Measurements from ENCODE around the gene KIF4A.

KIF4A gene

GRCh38 chrX:70427365-70427764, 137.5 kb downstream of the KIF4A start:
- TF ChIP-seq REST (IDR thresholded peaks at IDR 0.05; ENCODE audit: insufficient replicate concordance, low read depth), result no peak
- no peak for TF ChIP-seq SPI1 (IDR thresholded peaks at IDR 0.05; ENCODE audit: borderline replicate concordance, low read depth)
- TF ChIP-seq GABPA (IDR thresholded peaks at IDR 0.05; ENCODE audit: low read depth), result no peak
- TF ChIP-seq CTCF (IDR thresholded peaks at IDR 0.05; ENCODE audit: insufficient read depth, low read length), result no peak
- TF ChIP-seq POLR2AphosphoS5 (IDR thresholded peaks at IDR 0.05; ENCODE audit: low read depth), result no peak
- Histone ChIP-seq H3K4me3 (replicated peaks; ENCODE audit: insufficient read depth, low read length) (no peak overlapping the region), H3K27ac (replicated peaks) (no peak overlapping the region)

GRCh38 chrX:70429759-70430158, 139.9 kb downstream of the KIF4A start:
- no peak for DNase-seq (ENCODE audit: low read depth in 1 of 2, low spot score in 1 of 2)
- Histone ChIP-seq H3K27me3 (ENCODE audit: insufficient read depth, poor library complexity, severe bottlenecking) (no peaks in the 10 kb centered on the region), H3K4me3 (replicated peaks; ENCODE audit: insufficient read depth, low read length) (no peak overlapping the region), H3K27ac (replicated peaks) (no peak overlapping the region)
- no peak for TF ChIP-seq SPI1 (IDR thresholded peaks at IDR 0.05; ENCODE audit: borderline replicate concordance, low read depth)
- TF ChIP-seq CTCF (IDR thresholded peaks at IDR 0.05; ENCODE audit: insufficient read depth, low read length), result no peak
- TF ChIP-seq GABPA (IDR thresholded peaks at IDR 0.05; ENCODE audit: low read depth), result no peak
- no peak for TF ChIP-seq POLR2AphosphoS5 (IDR thresholded peaks at IDR 0.05; ENCODE audit: low read depth)
- TF ChIP-seq REST (IDR thresholded peaks at IDR 0.05; ENCODE audit: insufficient replicate concordance, low read depth), result no peak

More at GRCh38 chrX:70427365-70427764, 137.5 kb downstream of the KIF4A start:
- DNase-seq (ENCODE audit: low read depth in 1 of 2, low spot score in 1 of 2), result no peak
- H3K27me3 ChIP-seq (ENCODE audit: insufficient read depth, poor library complexity, severe bottlenecking), result no peaks in the 10 kb centered on the region

- DNase-seq (ENCODE audit: low read depth in 1 of 2, low spot score in 1 of 2), result no peak
- TF ChIP-seq POLR2AphosphoS5 (IDR thresholded peaks at IDR 0.05; ENCODE audit: low read depth) (no peak), REST (IDR thresholded peaks at IDR 0.05; ENCODE audit: insufficient replicate concordance, low read depth) (no peak), SPI1 (IDR thresholded peaks at IDR 0.05; ENCODE audit: borderline replicate concordance, low read depth) (no peak), GABPA (IDR thresholded peaks at IDR 0.05; ENCODE audit: low read depth) (no peak), CTCF (IDR thresholded peaks at IDR 0.05; ENCODE audit: insufficient read depth, low read length) (no peak)
- H3K27me3 ChIP-seq (ENCODE audit: insufficient read depth, poor library complexity, severe bottlenecking), result peaks cover 4% of the 10 kb centered on the region
- peak overlapping the region; percentile 63 for H3K4me3 ChIP-seq (replicated peaks; ENCODE audit: insufficient read depth, low read length)
- H3K27ac ChIP-seq (replicated peaks), result no peak overlapping the region
Observed at GRCh38 chrX:70432936-70433847, 143.3 kb downstream of the KIF4A start.
